Neural crest cell (in vitro differentiated cells): ENCODE measurements around the gene SPOCK3. TPM values are rescaled to one million over a fixed set of nuclear protein-coding genes. Genes with fewer than 3 reads are reported as not detected.

Source experiments
- DNase-seq: peaks from one replicate; pipeline ENCODE4 v3.0.0; 2021; ENCODE audit warnings: low read depth, mixed read lengths, low spot score
- H3K27ac Mint-ChIP-seq: one replicate; pipeline ENCODE4 v1.8.0; 2021; ENCODE audit warnings: mild to moderate bottlenecking, mixed read lengths; ENCODE audit not compliant: unreplicated experiment
- H3K27me3 Mint-ChIP-seq: 2 replicates; pipeline ENCODE4 v1.8.0; 2021; ENCODE audit warnings: low read depth, mild to moderate bottlenecking, mixed read lengths
- H3K36me3 Mint-ChIP-seq: 2 replicates; pipeline ENCODE4 v1.8.0; 2021; ENCODE audit warnings: low read depth, mild to moderate bottlenecking, mixed read lengths
- H3K4me1 Mint-ChIP-seq: 2 replicates; pipeline ENCODE4 v1.8.0; 2021; ENCODE audit warnings: mixed read lengths
- H3K4me3 Mint-ChIP-seq: one replicate; pipeline ENCODE4 v1.8.0; 2021; ENCODE audit warnings: mild to moderate bottlenecking, mixed read lengths
- H3K9me3 Mint-ChIP-seq: 2 replicates; pipeline ENCODE4 v1.8.0; 2021; ENCODE audit warnings: mixed read lengths
- CTCF ChIP-seq: fragments of 200-600 bp; sonication (generic); conservative IDR thresholded peaks from 2 replicates; pipeline ENCODE4 v1.5.0; 2021; ENCODE audit warnings: antibody characterized with exemption, mild to moderate bottlenecking
- total RNA-seq: library from RNA; stranded (reverse); gene quantifications from 2 replicates; pipeline ENCODE4 v1.2.1, GENCODE V29; 2021

Gene SPOCK3
- total RNA-seq, 1 donor from 2014 or later, result 0.56 TPM

- no peaks in the 10 kb centered on the region for H3K4me1 Mint-ChIP-seq
- H3K36me3 Mint-ChIP-seq, result no peaks in the 10 kb centered on the region
- no peak for DNase-seq
- H3K27me3 Mint-ChIP-seq, result no peaks in the 10 kb centered on the region
- H3K27ac Mint-ChIP-seq, result no peak overlapping the region
- H3K4me3 Mint-ChIP-seq, result no peak overlapping the region
- H3K9me3 Mint-ChIP-seq, result no peaks in the 10 kb centered on the region
- no peak for TF ChIP-seq CTCF
These were observed 496.9 kb downstream of the SPOCK3 start for GRCh38 chr4:166737430-166737829.

GRCh38 chr4:166735553-166735952 is 498.7 kb downstream of the SPOCK3 start:
- Mint-ChIP-seq H3K27me3 (no peaks in the 10 kb centered on the region), H3K4me3 (no peak overlapping the region), H3K36me3 (no peaks in the 10 kb centered on the region), H3K4me1 (no peaks in the 10 kb centered on the region), H3K27ac (no peak overlapping the region), H3K9me3 (no peaks in the 10 kb centered on the region)
- TF ChIP-seq CTCF, result no peak
- no peak for DNase-seq

- no peak for TF ChIP-seq CTCF
- Mint-ChIP-seq H3K9me3 (no peaks in the 10 kb centered on the region), H3K36me3 (no peaks in the 10 kb centered on the region), H3K27me3 (no peaks in the 10 kb centered on the region), H3K4me1 (no peaks in the 10 kb centered on the region), H3K4me3 (no peak overlapping the region), H3K27ac (no peak overlapping the region)
- no peak for DNase-seq
These were observed 499.5 kb downstream of the SPOCK3 start for GRCh38 chr4:166734797-166735196.

GRCh38 chr4:166733686-166734085 is 500.6 kb downstream of the SPOCK3 start:
- DNase-seq, result no peak
- H3K27ac Mint-ChIP-seq, result no peak overlapping the region
- no peaks in the 10 kb centered on the region for H3K4me1 Mint-ChIP-seq
- no peak overlapping the region for H3K4me3 Mint-ChIP-seq
- no peaks in the 10 kb centered on the region for H3K36me3 Mint-ChIP-seq
- H3K9me3 Mint-ChIP-seq, result no peaks in the 10 kb centered on the region
- no peaks in the 10 kb centered on the region for H3K27me3 Mint-ChIP-seq
- TF ChIP-seq CTCF, result no peak

- Mint-ChIP-seq H3K9me3 (no peaks in the 10 kb centered on the region), H3K4me3 (no peak overlapping the region), H3K27me3 (no peaks in the 10 kb centered on the region), H3K27ac (no peak overlapping the region), H3K36me3 (no peaks in the 10 kb centered on the region), H3K4me1 (no peaks in the 10 kb centered on the region)
- no peak for TF ChIP-seq CTCF
- DNase-seq, result no peak
These were observed 507.5 kb downstream of the SPOCK3 start for GRCh38 chr4:166726832-166727231.

- no peaks in the 10 kb centered on the region for H3K36me3 Mint-ChIP-seq
- no peak for TF ChIP-seq CTCF
- no peaks in the 10 kb centered on the region for H3K4me1 Mint-ChIP-seq
- no peak overlapping the region for H3K4me3 Mint-ChIP-seq
- DNase-seq, result no peak
- H3K9me3 Mint-ChIP-seq, result peaks cover 2% of the 10 kb centered on the region
- peaks cover 2% of the 10 kb centered on the region for H3K27me3 Mint-ChIP-seq
- no peak overlapping the region for H3K27ac Mint-ChIP-seq
These were observed 509.9 kb downstream of the SPOCK3 start for GRCh38 chr4:166724369-166724768.
